Right lobe of liver (tissue), 6 donors: ENCODE data around the gene KCNG3. TPM values are rescaled to one million over a fixed set of nuclear protein-coding genes. Genes with fewer than 3 reads are reported as not detected.
"Not testable (repeated sequence)": the region's sequence is repeated elsewhere in the genome, so short reads cannot be mapped to it uniquely, and the experiment has no call there.

Source experiments
- ATAC-seq, 4 donors: fragments of 200-7000 bp; cut with Tn5 transposase; one replicate each; pipeline ENCODE4 v1.9.1; 2020; ENCODE audit warnings: mild to moderate bottlenecking in 4 of 4, moderate library complexity in 4 of 4
- DNase-seq, 3 donors: peaks; one replicate each; pipeline ENCODE4 v3.0.0-alpha.2; 2020
- H3K27ac ChIP-seq, 3 donors: fragments of 200-600 bp; one replicate each; pipeline ENCODE4 v1.8.0; 2022
- H3K27me3 ChIP-seq, 2 donors: fragments of 200-600 bp; one replicate each; pipeline ENCODE4 v1.8.0; 2022
- H3K36me3 ChIP-seq, 4 donors: fragments of 200-600 bp; sonication (generic) in 1 of 4; one replicate each; pipeline versions ENCODE4 v1.5.1 to v1.8.0; 2017 to 2022; ENCODE audit warnings: control low read depth in 1 of 4
- H3K4me1 ChIP-seq, 4 donors: fragments of 200-600 bp; sonication (generic) in 1 of 4; one replicate each; pipeline versions ENCODE4 v1.5.1 to v1.8.0; 2017 to 2022; ENCODE audit warnings: control low read depth in 1 of 4
- H3K4me3 ChIP-seq, 3 donors: fragments of 200-600 bp; one replicate each; pipeline ENCODE4 v1.8.0; 2022
- H3K9me3 ChIP-seq, 4 donors: fragments of 200-600 bp; sonication (generic) in 1 of 4; one replicate each; pipeline versions ENCODE4 v1.5.1 to v1.8.0; 2017 to 2022; ENCODE audit warnings: control low read depth in 1 of 4
- POLR2A ChIP-seq: fragments of 450-650 bp; IDR thresholded peaks from one replicate; pipeline ENCODE4 v1.6.1; 2017; ENCODE audit warnings: antibody characterized with exemption, mild to moderate bottlenecking
- WGBS: methylation state at CpG from one replicate; pipeline ENCODE4 v1.1.6; 2018; ENCODE audit warnings: low coverage, low lambda C conversion rate; ENCODE audit not compliant: insufficient coverage; ENCODE audit errors: missing lambda C conversion rate; 5-methylcytosine and 5-hydroxymethylcytosine counted together
- intact Hi-C, 2 donors: fragments of 100-400 bp; cut with DNase I; formaldehyde crosslinking; loops; one replicate each; pipeline versions ENCODE4 v1.11.2 to v1.14.1; 2022
- small RNA-seq, 2 experiments: library from RNA; depleted of rRNA; stranded (forward); fragments of <200 nt; gene quantifications; one replicate each; pipeline ENCODE3, GENCODE V24; 2016
- total RNA-seq, 6 experiments: library from RNA; depleted of rRNA in 2 of 6; stranded (reverse); fragments of >200 nt in 2 of 6; fragmentation: NEBNext Ultra II Directional in 3 of 6; extraction: Animal tissue kit (Norgen Biotek cat#: 25700) in 3 of 6; gene quantifications; one replicate each; pipeline versions ENCODE4 v1.1.0 to v1.2.4, GENCODE V29; 2016 to 2023
- TF ChIP-seq, protein P1 (sequence below), 4 donors: fragments of 200-600 bp in 3 of 4; fragments of 450-650 bp in 1 of 4; IDR thresholded peaks; one replicate each; pipeline versions ENCODE4 v1.5.1 to v1.8.0; 2016 to 2022; ENCODE audit warnings: antibody characterized with exemption in 4 of 4, mild to moderate bottlenecking in 2 of 4
- donor health status: DM: no; HTN: yes; CAD: no.
- donor health status: DM: no; HTN: no; CAD: no.
- donor health status: DM: no; HTN: no; CAD: no.
- donor health status: DM: no; HTN: yes; CAD: no.
- donor health status: DM: no; HTN: yes; CAD: no.

Gene KCNG3
- total RNA-seq, 6 experiments from 2014 or later, result 0.06 TPM; not detected in 5

DNA sequence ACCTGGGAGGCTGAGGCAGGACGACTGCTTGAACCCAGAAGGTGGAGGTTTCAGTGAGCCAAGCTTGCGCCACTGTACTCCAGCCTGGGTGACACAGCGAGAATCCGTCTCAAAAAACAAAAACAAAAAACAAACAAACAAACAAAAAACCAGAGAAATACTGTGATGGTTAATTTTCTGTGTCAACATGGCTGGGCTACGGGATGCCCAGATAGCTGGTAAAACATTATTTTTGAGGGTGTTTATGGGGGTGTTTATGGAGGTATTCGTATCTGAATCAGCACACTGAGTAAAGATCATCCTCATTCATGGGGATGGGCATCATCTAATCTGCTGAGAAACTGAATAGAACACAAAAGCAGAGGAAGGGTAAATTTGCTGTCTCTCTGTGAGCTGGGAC is 92.0 kb downstream of the KCNG3 start:
- H3K36me3 ChIP-seq, result no peaks in the 10 kb centered on the region
- no peak for DNase-seq
- intact Hi-C loops, result no loop called here
- H3K27me3 ChIP-seq, result no peaks in the 10 kb centered on the region
- no peak overlapping the region for H3K4me3 ChIP-seq
- H3K9me3 ChIP-seq, result no peaks in the 10 kb centered on the region
- TF ChIP-seq, protein P1, sequence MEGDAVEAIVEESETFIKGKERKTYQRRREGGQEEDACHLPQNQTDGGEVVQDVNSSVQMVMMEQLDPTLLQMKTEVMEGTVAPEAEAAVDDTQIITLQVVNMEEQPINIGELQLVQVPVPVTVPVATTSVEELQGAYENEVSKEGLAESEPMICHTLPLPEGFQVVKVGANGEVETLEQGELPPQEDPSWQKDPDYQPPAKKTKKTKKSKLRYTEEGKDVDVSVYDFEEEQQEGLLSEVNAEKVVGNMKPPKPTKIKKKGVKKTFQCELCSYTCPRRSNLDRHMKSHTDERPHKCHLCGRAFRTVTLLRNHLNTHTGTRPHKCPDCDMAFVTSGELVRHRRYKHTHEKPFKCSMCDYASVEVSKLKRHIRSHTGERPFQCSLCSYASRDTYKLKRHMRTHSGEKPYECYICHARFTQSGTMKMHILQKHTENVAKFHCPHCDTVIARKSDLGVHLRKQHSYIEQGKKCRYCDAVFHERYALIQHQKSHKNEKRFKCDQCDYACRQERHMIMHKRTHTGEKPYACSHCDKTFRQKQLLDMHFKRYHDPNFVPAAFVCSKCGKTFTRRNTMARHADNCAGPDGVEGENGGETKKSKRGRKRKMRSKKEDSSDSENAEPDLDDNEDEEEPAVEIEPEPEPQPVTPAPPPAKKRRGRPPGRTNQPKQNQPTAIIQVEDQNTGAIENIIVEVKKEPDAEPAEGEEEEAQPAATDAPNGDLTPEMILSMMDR (IDR thresholded peaks at IDR 0.05), result no peak
- TF ChIP-seq POLR2A, result no peak
- no peak for ATAC-seq
- WGBS, result 89% methylated on average over 5 of the region's 6 CpGs
- no peaks in the 10 kb centered on the region for H3K4me1 ChIP-seq
- H3K27ac ChIP-seq, result no peak overlapping the region

DNA sequence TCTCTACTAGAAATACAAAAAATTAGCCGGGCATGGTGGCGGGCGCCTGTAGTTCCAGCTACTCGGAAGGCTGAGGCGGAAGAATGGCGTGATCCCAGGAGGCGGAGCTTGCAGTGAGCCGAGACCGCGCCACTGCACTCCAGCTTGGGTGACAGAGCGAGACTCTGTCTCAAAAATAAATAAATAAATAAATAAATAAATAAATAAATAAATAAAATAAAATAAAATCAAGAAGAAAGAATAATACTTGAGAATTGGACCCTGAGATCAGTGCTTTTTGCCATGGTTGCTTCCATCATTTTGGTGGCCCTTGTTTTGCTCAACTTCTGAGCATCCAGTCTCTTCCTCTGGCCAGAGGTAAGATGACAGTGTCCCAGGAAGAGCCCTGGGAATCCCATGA is 95.7 kb downstream of the KCNG3 start:
- H3K4me1 ChIP-seq, H3K27ac ChIP-seq, DNase-seq, intact Hi-C loops, H3K4me3 ChIP-seq, H3K27me3 ChIP-seq, H3K9me3 ChIP-seq, ATAC-seq, H3K36me3 ChIP-seq: not testable (repeated sequence)
- 91% methylated on average over 10 of the region's 11 CpGs for WGBS

DNA sequence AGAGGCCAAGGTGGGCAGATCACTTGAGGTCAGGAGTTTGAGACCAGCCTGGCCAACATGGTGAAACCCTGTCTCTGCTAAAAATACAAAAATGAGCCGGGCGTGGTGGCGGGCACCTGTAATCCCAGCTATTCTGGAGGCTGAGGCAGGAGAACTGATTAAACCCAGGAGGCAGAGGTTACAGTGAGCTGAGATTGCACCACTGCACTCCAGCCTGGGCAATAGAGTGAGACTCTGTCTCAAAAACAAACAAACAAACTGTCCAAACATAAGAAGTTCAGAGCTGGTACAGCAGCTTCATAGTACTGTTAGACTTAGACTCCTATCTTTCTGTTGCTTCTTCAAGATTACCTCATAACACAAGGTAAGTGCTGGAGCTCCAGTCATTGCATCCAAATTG is 100.5 kb downstream of the KCNG3 start:
- H3K36me3 ChIP-seq, H3K4me3 ChIP-seq, DNase-seq, ATAC-seq, H3K9me3 ChIP-seq, H3K27ac ChIP-seq, H3K27me3 ChIP-seq, H3K4me1 ChIP-seq, intact Hi-C loops: not testable (repeated sequence)
- WGBS, result 100% methylated on average over 3 of the region's 3 CpGs

DNA sequence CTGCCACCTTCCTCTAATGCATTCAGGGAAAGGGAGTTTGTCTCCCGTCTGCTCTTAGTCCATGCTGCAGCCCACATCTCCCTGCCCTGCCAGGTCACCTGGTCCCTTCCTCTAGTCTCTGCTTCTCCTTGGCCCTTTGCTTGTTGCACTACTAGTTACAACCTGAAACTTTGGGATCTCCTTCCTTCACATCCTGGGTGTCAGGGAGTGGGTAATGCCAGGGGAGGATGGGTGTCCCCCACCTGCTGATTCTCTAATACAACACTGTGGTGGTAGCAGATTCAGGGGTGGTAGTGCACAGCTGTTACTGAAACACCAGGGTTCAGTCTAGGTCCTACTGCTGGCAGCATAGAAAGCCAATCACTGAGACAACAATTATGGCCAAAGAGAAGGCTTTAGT is 101.6 kb downstream of the KCNG3 start:
- intact Hi-C loops, result no loop called here
- H3K27me3 ChIP-seq, result no peaks in the 10 kb centered on the region
- TF ChIP-seq, protein P1 (IDR thresholded peaks at IDR 0.05), result no peak
- TF ChIP-seq POLR2A, result no peak
- 80% methylated on average over 1 of the region's 1 CpG for WGBS
- H3K4me3 ChIP-seq, result no peak overlapping the region
- no peaks in the 10 kb centered on the region for H3K36me3 ChIP-seq
- H3K4me1 ChIP-seq, result no peaks in the 10 kb centered on the region
- DNase-seq, result no peak
- no peak overlapping the region for H3K27ac ChIP-seq
- ATAC-seq, result no peak
- H3K9me3 ChIP-seq, result no peaks in the 10 kb centered on the region

Small RNA genes within 50 kb of the gene (small RNA-seq; reads per million reads assigned to genes)
- gene RF00017, result 0 reads per million in 2 experiments
- gene RF00612, result 0 to 0.10 reads per million in 2 experiments

Other genes starting within 250 kb of the KCNG3 start
- gene COX7A2L, start 132.8 kb downstream of the KCNG3 start, total RNA-seq, result 10 to 100 TPM; 37.5 to 97.0 (median 57.6) TPM
- gene MTA3, start 74.7 kb upstream of the KCNG3 start, total RNA-seq, result 10 to 100 TPM in 4 of 6 experiments, 1 to 10 TPM in 2; 6.3 to 13.0 (median 11.4) TPM